HG03045 (cell line): Measurements from ENCODE around the gene PRTN3.

Source experiments
- ATAC-seq: cut with Tn5 transposase; IDR thresholded peaks from one replicate; pipeline ENCODE4 v1.9.1; 2021; ENCODE audit warnings: mild to moderate bottlenecking, moderate library complexity; ENCODE audit not compliant: unreplicated experiment

PRTN3 gene, protein sequence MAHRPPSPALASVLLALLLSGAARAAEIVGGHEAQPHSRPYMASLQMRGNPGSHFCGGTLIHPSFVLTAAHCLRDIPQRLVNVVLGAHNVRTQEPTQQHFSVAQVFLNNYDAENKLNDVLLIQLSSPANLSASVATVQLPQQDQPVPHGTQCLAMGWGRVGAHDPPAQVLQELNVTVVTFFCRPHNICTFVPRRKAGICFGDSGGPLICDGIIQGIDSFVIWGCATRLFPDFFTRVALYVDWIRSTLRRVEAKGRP

DNA sequence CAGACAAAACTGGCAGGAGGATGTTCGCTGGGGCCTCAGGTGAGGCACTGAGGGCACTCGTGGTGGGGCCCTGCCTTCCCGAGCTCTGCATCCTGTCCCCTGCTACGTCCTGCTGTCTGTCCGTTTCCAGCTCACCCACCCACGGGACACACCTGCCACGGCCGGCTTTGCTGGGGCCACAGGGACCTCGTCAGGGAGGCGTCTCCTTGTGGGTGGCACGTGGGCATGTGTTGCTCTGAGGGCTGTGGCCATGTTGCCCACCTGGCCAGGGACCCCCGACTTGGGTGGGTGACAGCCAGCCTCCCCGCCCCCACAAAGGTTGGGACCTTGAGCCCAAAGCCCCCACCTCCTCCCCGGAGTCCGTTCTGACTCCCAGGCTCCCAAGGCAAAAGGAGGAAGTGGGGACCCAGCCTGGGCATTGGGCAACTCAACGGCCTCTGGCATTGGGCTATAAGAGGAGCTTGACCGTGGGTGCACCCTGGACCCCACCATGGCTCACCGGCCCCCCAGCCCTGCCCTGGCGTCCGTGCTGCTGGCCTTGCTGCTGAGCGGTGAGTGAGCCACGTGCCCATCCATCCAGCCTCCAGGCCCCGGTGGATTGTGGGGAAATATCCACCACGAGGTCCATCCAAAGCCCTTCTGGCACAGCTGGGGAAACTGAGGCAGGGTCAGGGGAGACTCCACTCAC, at the start of gene PRTN3:
PRTN3 (plus strand) TSS at position 481 of the 688 bp plus-strand sequence; CDS start at position 491, 10 bp downstream.
- ATAC-seq = no peak

DNA sequence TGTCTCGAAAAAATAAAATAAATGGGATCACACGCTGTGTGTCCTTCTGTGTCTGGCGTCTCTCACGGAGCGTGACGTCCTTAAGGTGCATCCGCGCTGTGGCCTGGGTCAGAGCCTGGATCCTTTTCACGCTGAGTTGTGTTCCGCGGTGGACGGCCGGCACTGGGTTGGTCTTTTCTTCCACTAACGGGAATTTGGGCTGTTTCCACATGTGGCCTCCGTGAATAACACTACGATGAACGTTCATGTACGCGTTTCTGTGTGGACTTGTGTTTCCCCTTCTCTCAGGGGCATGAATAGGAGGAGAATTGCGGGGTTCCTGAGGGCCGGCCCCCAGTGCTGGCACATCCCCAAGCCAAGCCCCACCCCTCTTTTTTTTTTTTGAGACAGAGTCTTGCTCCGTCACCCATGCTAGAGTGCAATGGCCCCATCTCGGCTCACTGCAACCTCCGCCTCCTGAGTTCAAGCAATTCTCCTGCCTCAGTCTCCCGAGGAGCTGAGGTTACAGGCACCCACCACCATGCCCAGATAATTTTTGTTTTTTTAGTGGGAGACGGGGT, 49.7 kb upstream of the PRTN3 start:
- ATAC-seq = no peak

DNA sequence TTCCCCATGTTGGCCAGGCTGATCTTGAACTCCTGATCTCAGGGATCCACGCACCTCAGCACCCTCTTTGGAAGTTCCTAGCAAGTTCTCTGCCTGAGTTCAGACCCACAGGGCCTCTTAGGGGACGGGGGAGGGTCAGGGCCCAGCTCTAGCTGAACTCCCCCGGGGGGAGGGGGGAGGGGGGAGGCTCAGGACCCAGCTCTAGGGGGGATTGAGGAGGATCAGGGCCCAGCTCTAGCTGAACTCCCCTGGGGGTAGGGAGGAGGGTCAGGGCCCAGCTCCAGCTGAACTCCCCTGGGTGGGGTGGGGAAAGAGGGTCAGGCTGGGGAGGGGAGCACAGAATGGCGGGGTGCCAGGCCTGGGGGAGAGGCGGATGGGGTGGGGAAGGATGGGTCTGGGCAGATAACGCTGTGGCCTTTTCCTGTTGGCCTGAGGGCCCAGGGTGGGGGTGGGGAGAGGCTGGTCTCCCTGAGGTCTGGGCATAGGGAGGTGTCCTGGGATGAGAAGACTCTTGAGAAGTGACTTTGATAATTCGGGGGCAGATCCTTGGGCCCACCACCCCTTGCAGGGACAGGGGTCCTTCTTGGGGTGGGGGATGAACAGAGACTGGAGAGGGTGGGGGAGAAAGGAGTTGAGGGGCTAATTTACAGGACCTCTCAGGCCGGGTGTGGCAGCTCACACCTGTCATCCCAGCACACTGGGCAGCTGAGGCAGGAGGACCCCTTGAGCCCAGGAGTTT, 49.1 kb upstream of the PRTN3 start:
- no peak for ATAC-seq

DNA sequence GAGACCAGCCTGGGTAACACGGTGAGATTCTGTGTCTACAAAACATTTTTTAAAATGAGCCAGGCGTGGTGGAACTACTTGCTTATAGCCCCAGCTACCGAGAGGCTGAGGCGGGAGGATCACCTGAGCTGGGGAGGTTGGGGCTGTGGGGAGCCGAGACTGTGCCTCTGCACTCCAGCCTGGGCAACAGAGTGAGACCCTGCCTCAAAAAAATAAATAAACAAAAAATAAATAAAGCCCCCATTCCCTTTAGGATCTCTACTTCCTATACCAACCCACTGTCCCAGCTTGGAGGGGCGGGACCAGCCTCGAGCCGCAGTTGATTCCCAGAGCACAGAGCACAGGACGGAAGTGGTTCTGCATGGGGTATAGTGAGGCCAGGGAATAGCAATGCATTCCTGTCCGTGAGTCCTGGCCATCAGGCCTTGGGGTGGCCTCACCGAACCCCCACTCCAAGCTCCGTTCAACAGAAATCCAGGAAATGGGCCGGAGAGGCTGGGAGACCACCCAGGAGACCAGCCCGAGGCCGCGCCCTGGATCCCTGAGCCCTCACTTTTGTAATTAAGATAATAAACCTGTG, 48.4 kb upstream of the PRTN3 start:
- ATAC-seq = no peak

DNA sequence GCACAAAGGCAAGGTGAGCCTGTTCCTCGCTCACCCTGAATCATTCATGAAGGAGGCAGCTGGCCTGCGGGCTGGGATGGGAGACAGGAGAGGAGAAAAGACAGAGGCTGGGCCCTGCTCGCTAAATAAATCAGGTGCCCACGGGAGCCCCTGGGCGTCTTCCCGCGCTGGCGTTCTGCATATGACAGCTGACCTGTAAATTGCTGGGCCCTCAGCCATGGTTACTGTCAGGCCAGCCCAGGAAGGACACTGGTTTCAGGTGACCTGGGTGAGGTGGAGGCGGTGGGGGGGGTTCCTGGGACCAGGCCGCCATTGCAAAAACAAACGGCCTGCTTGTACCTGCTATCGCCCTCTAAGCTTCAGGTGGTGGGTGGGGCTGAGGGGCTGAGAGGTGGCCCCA, 47.0 kb upstream of the PRTN3 start:
- ATAC-seq = no peak

DNA sequence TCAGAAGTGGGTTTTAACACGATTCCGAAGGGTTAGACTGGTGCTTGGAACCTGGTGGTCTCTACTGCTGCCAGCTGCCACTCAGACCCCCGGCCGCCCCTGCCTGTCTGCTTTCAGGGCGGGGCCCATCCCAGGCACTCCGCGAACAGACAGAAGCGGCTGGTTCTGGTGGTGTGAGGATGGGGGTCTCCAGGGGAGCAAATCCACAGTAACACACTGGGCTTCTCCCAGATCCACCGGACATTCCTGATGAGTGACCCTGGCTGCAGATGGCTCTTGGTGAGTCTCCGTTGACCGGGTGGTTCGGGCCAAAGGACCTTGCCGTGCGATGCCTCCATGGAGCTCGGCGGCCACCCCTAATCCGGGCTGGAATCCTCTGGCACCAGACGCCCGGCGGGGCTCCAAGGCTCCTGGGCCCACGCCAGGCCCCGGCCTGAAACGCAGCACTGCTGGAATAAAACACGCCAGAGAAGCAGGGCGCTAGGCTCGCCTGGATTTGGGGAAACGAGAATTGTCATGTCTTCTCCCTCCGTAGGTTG, 45.7 kb upstream of the PRTN3 start:
- no peak for ATAC-seq

DNA sequence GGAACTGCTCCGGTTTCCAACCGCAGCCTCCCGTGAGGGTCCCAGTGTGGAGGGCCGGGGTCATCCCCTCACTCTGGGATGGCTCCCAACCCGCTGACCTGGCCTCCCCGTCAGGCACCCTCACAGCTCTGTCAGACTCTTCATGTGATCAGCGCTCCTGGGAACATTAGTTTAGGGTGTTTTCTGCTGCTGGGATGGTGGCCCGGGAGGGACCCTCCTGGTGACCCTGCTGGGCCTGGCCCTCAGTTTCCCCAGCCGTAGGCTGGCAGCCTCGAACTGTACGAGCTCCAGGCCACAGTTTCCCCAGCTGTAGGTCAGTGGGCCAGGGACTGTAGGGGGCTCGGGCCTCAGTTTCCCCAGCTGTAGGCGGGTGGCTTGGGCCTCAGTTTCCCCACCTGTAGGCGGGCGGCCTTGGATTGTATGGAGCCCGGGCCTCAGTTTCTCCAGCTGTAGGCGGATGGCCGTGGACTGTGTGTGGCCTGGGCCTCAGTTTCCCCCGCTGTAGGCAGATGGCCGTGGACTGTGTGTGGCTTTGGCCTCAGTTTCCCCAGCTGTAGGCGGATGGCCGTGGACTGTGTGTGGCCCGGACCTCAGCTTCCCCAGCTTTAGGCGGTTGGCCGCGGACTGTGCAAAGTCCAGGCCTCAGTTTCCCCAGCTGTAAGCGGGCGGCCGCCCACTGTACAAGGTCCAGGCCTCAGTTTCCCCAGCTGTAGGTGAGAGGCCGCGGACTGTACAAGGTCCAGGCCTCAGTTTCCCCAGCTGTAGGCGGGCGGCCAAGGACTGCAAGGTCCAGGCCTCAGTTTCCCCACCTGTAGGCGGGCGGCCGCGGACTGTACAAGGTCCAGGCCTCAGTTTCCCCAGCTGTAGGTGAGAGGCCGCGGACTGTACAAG, 44.9 kb upstream of the PRTN3 start:
- no peak for ATAC-seq

DNA sequence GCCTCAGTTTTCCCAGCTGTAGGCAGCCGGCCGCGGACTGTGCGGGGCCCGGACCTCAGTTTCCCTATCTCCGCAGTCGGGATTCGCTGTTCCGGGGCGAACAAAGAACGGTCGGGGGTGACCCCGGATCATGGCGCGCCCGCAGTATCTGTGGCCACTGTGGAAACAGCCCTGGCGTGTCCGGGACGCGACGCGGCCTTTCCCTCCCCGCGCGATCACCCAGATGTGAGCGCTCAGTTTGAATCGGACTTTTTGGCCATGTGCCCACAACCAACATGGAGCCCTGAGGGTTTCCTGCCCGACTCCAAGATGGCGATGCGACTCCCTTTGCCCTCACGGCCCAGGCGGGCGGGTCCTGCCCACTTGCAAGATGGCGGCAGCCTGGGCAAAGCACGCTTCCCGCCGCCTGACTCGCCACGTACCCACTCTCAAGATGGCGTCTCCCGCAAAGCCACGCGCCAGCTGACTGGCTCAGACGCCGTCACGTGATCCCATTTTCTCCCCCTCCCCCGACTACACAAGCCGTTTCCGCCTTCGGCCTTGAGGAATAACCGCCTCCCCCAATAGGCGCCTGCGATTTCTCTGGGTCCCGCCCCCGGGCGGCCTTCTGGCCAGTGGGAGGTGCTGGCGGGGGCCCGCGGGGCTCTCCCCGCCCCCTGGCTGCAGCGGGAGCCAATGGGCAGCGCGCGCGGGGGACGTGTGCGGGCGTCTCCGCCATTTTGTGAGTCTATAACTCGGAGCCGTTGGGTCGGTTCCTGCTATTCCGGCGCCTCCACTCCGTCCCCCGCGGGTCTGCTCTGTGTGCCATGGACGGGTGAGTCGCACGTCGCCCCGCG, 43.9 kb upstream of the PRTN3 start, which contains the start of gene PTBP1:
PTBP1 (plus strand) TSS at position 761 of the 836 bp plus-strand sequence; CDS start at position 807, 46 bp downstream.
- ATAC-seq = peak; percentile 78

DNA sequence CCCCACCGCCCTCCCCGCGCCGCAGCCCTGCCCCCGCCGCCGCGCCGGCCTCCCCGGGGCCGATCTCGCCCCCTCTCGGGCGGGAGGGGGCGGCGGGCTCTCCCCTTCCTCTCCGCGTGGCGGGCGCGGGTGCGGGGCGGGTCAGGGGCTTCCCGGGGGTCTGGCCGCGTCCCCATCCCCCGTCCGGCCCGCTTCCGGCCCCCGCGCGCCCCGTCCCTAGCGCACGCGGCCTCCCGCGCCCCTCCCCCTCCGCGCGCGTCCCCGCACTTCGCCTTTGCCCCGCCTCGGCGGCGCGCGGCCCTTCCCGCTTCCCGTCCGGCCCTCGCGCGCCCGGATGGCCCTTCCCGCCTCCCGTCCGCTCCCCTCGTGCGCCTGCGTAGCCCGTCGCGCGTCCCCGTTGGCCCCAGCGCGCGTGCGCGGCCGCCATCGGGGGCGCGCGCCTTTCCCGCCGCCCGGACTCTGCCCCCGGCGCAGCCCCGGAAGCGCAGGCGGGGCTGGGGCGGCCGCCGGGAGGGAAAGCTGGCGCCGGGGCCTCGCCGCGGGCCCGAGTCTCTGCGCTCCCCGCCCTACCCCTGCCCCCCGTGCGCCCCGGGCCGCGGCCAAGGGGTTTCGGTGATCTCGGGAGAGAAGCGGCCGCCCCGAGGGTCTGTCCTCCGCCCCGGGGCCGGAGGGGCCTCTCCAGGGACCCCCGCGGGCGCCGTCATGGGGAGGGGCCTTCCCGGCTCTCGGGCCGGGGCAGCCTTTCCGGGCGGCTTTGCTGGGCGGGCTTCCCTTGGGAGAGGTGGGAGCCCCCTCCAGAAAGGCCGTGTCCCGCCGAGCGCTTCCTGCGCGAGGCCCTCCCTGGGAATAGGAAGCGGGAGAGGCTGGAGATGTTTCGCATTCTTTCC, 43.0 kb upstream of the PRTN3 start:
- peak; percentile 42 for ATAC-seq

DNA sequence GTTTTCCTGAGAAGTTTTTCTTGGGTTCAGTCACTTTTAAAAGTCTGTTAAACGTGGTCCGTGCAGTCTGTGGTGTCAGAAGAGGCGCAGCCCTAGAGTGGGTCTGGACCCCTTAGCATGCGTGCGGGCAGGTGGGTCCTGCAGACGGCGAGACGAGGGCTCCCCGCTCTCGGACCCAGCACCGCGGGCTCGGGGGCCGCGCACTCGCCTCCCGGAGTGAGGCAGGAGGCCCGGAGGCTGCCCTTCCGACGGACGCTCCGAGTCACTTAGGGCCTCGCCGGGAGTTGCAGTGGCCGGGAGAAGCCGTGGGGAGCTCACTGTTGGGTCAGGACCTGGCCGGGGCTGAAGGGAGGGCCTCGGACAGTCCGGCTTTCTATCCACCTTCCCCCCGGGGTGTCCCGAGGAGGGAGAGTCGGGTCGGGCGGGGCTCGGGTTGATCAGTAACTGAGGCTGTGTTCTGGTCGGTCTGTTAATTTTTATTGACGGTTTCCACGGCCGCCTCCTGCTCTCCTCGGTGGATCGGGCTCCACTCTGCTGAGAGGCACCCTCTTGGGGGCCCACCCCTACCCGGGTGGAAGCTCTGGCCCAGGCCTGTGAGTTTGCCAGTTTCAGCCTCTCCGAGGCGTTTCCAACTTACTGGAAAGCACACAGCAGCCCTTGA, 42.3 kb upstream of the PRTN3 start:
- ATAC-seq = no peak

DNA sequence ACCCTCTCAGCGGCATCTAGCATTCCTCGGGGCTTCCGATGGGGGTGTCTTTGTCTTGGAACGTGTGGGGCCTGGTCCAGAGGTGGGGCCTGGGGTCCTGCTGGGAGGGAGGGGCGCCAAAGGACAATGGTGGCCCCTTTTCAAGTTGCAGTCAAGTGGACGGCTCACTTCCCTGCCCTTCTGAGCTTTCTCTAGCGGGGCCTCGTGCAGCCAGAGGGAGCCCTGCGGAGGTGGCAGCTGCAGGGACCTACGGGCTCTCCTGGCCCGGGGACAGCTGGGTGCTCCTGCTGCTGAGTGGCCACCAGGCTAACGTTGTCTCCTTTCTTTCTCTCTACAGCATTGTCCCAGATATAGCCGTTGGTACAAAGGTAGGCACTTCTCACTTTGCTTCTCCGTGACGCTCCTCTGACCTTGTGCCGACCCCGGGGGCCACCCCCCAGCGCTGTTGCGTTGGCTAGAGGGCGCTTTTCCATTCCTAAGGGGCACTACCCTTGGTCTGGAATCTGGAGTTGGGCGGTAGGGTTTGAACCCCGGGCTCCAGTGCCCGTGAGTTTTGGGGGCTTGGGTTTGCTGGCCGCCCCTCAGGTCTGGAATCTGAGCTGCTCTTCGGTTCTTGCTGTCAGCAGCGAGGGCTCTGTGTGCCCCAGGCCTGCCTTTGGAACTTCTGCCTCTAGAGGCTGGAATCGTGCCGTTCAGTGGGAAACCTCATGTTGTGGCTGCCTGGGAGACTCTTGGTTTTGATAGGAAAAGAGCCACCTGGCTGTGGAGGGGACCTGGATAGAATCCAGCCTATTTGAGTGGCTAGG, 41.5 kb upstream of the PRTN3 start:
- no peak for ATAC-seq

DNA sequence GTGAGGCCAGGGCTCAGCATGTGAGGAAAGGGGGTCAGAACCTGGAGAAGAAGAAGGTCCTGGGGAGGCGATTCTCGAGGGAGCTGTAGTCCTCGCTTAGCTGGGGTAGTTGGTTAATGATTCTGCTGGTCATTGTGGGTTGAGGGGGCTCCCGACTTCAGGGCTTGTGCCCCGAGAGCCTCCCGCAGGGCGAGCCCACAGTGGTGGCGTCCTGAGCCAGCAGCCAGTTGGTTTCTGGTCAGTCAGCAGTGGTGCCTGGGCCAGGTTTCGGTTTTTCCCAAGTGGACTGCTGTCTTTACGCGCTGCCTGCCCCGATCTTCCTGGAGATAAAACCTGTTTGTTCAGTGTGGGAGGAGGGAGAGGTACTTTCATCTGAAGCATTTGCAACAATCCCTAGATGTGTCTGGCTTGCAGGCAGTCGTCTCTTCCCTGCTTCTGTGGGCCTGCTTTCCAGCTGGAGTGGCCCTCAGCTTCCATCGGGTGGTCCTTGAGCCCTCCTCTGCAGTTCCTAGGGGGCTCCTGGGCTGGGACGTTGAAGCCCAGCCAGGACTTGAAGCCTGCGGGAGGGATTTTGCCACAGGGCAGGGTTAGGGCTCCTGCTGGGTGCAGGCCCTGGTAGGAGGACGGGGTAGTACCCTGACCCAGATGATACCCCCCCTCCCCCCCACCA, 40.3 kb upstream of the PRTN3 start:
- no peak for ATAC-seq

DNA sequence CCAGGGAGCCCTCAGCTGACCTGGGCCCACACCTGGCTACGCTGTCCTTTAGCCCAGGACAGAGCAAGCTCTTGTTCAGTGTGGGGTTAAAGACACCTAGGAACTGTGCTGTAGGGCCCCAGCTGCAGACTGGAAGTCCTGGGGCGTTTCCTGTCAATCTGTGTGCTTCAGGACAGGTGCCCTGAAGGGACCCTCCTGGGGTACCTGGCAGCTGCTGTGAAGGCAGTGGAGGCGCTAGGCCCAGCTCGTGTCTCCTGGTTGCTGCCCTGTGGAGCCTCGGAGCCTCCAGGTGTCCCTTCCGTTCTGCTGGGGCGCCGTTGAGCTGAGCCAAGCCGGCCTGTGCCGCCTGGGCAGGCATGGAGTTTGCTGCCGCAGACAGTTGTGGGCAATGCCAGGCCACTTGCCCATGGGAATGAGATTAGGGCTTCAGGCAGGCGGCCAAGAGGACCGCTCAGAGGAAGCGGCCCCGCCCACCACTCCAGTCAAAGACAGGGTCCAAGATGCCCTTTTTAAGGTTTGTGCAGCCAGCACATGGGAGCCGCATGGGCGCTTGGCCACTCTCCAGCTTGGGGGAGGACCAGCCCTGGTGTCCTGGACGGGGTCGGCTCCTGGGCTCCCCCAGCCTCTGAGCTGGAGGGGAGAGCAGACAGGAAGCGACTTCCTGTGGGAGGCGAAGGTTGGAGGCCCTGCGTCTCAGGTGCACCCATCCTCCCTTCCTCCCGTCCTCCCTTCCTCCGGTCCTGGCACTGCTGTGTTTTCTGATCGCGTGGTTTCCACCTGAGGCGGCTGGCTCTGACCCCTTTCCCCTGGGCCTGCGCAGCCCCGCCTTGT, 39.6 kb upstream of the PRTN3 start:
- ATAC-seq = no peak

DNA sequence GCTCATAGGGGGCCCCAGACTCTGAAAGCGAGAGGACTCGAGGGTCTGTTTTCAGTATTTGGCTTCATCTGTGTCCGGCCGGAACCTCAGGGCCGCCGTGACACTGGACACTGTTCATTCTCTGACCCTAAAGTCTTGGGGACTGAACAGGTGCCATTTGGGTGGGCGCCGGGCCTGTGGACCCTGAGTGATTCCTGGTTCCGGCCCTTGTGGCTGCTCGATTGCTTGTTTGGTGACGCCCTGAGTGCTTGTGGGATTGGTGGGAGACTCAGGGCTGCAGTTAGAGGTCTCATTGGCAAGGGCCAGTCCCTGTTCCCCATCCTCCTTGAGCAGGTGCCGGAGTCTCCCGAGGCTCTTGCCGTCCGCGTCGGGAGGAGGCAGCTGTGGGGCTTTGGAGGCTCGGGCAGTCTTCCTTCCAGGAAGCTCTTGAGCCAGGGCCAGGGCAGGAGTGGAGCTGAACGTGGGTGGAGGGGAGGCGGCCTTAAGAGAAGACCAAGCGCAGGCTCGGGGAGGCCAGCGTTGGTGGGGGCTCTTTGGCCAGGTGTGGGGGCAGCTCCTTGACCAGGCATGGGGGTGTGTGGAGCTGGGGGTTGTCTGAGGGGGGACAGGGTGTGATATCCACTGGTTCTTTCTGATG, 38.8 kb upstream of the PRTN3 start:
- no peak for ATAC-seq
